IMR-90 (cell line): ENCODE data around the gene USP40. TPM values are rescaled to one million over a fixed set of nuclear protein-coding genes. Genes with fewer than 3 reads are reported as not detected.

Source experiments
- ATAC-seq: fragments of 200-7000 bp; cut with Tn5 transposase; 2 replicates; pipeline ENCODE4 v1.9.1; 2020; ENCODE audit warnings: low read depth, mild to moderate bottlenecking, moderate library complexity
- BruUV-seq: library from RNA; stranded (reverse); fragments of 400-500 nt; replicated peaks from 2 replicates; lab custom pipeline; 2021; lab: Mats Ljungman, UMichigan
- CTCF ChIA-PET: fragments of 300-600 bp; formaldehyde crosslinking; extraction: SDS; loops from one replicate; lab custom pipeline; 2021; ENCODE audit warnings: antibody characterized with exemption; lab: Yijun Ruan, JAX
- POLR2A ChIA-PET: fragments of 300-600 bp; sonication (Branson Sonifier 250); formaldehyde crosslinking; loops from one replicate; lab custom pipeline; 2022; ENCODE audit warnings: antibody characterized with exemption; ENCODE audit not compliant: unreplicated experiment; lab: Charles Lee
- DNase-seq: peaks from one replicate; pipeline ENCODE4 v3.0.0; 2013
- H2AFZ ChIP-seq: replicated peaks from 2 replicates; pipeline ENCODE3; 2013; ENCODE audit warnings: low read length, mild to moderate bottlenecking; ENCODE audit not compliant: poor library complexity
- H2AK5ac ChIP-seq: 2 replicates; pipeline ENCODE4 v1.6.1; 2013; ENCODE audit warnings: low read depth, low read length, inconsistent platforms
- H2AK9ac ChIP-seq: replicated peaks from 2 replicates; pipeline ENCODE3; 2013; ENCODE audit warnings: mild to moderate bottlenecking, low read depth, low read length, moderate library complexity; ENCODE audit not compliant: poor library complexity
- H2BK120ac ChIP-seq: 2 replicates; pipeline ENCODE4 v1.6.1; 2013; ENCODE audit warnings: low read depth, low read length, inconsistent platforms
- H2BK15ac ChIP-seq: 3 replicates; pipeline ENCODE4 v1.6.1; 2013; ENCODE audit warnings: low read depth, low read length, inconsistent platforms
- H2BK20ac ChIP-seq: 2 replicates; pipeline ENCODE4 v1.6.1; 2013; ENCODE audit warnings: low read depth, mild to moderate bottlenecking, inconsistent platforms, low read length, moderate library complexity
- H2BK5ac ChIP-seq: 2 replicates; pipeline ENCODE4 v1.6.1; 2013; ENCODE audit warnings: mild to moderate bottlenecking, low read depth, low read length, inconsistent platforms; ENCODE audit not compliant: poor library complexity, severe bottlenecking
- H3K14ac ChIP-seq: replicated peaks from 2 replicates; pipeline ENCODE4 v1.6.1; 2013; ENCODE audit warnings: low read depth, low read length, inconsistent platforms
- H3K18ac ChIP-seq: 2 replicates; pipeline ENCODE4 v1.6.1; 2013; ENCODE audit warnings: low read depth, low read length, control low read depth
- H3K23ac ChIP-seq: 2 replicates; pipeline ENCODE4 v1.6.1; 2013; ENCODE audit warnings: low read depth, low read length, inconsistent platforms
- H3K27ac ChIP-seq: 2 replicates; pipeline ENCODE4 v1.5.1; 2013; ENCODE audit warnings: mild to moderate bottlenecking, control low read depth, low read length; ENCODE audit not compliant: insufficient read depth
- H3K27me3 ChIP-seq: 2 replicates; pipeline ENCODE4 v1.6.1; 2013; ENCODE audit warnings: low read length; ENCODE audit not compliant: control insufficient read depth, insufficient read depth
- H3K36me3 ChIP-seq: 2 replicates; pipeline ENCODE4 v1.6.1; 2013; ENCODE audit warnings: low read length, mixed read lengths; ENCODE audit not compliant: control insufficient read depth, insufficient read depth
- H3K4ac ChIP-seq: 2 replicates; pipeline ENCODE4 v1.6.1; 2013; ENCODE audit warnings: low read depth, low read length, inconsistent platforms
- H3K4me1 ChIP-seq: 2 replicates; pipeline ENCODE4 v1.6.1; 2013; ENCODE audit warnings: low read length, mixed read lengths; ENCODE audit not compliant: control insufficient read depth, insufficient read depth
- H3K4me2 ChIP-seq: 2 replicates; pipeline ENCODE4 v1.6.1; 2013; ENCODE audit warnings: low read depth, mild to moderate bottlenecking, control low read depth, low read length, moderate library complexity
- H3K4me3 ChIP-seq: 2 replicates; pipeline ENCODE4 v1.5.1; 2013; ENCODE audit warnings: low read depth, mild to moderate bottlenecking, control low read depth, low read length, moderate library complexity; ENCODE audit not compliant: insufficient read depth
- H3K56ac ChIP-seq: 2 replicates; pipeline ENCODE4 v1.6.1; 2013; ENCODE audit warnings: low read length, inconsistent platforms; ENCODE audit not compliant: insufficient read depth; ENCODE audit errors: extremely low read depth
- H3K79me1 ChIP-seq, 2 experiments: 2 replicates each; pipeline ENCODE4 v1.6.1; 2013; ENCODE audit warnings: low read length in 2 of 2, inconsistent platforms in 1 of 2, low read depth in 1 of 2
- H3K9ac ChIP-seq: 2 replicates; pipeline ENCODE4 v1.6.1; 2013; ENCODE audit warnings: low read depth, low read length, control low read depth
- H3K9me1 ChIP-seq: 2 replicates; pipeline ENCODE4 v1.6.1; 2013; ENCODE audit warnings: low read length, inconsistent platforms; ENCODE audit not compliant: insufficient read depth
- H3K9me3 ChIP-seq: 2 replicates; pipeline ENCODE4 v1.6.1; 2013; ENCODE audit warnings: low read length; ENCODE audit not compliant: control insufficient read depth, insufficient read depth
- H4K20me1 ChIP-seq: 2 replicates; pipeline ENCODE4 v1.6.1; 2013; ENCODE audit warnings: low read length, inconsistent platforms; ENCODE audit not compliant: insufficient read depth
- H4K5ac ChIP-seq: 2 replicates; pipeline ENCODE4 v1.6.1; 2013; ENCODE audit warnings: mild to moderate bottlenecking, low read depth, low read length, control low read depth
- H4K8ac ChIP-seq, 2 experiments: 2 replicates each; pipeline ENCODE4 v1.6.1; 2013; ENCODE audit warnings: low read depth in 2 of 2, low read length in 2 of 2, control low read depth in 1 of 2, inconsistent platforms in 1 of 2
- H4K91ac ChIP-seq: 2 replicates; pipeline ENCODE4 v1.6.1; 2013; ENCODE audit warnings: low read depth, low read length, inconsistent platforms; ENCODE audit not compliant: insufficient read depth
- FOS ChIP-seq: fragments of 150-350 bp; IDR thresholded peaks from 2 replicates; pipeline ENCODE4 v1.6.1; 2016; ENCODE audit warnings: low read depth, low read length
- MXI1 ChIP-seq: IDR thresholded peaks from 2 replicates; pipeline ENCODE4 v1.6.1; 2012; ENCODE audit warnings: low read depth, mild to moderate bottlenecking, low read length, moderate library complexity, borderline replicate concordance
- NFE2L2 ChIP-seq: fragments of 150-350 bp; IDR thresholded peaks from 2 replicates; pipeline ENCODE4 v1.6.1; 2016; ENCODE audit warnings: low read depth, mild to moderate bottlenecking, low read length
- SMC3 ChIP-seq: fragments of 150-350 bp; IDR thresholded peaks from 2 replicates; pipeline ENCODE4 v1.6.1; 2016; ENCODE audit warnings: low read depth, mild to moderate bottlenecking, antibody characterized with exemption, low read length, moderate library complexity
- WGBS, 2 experiments: methylation state at CpG; one replicate each; pipeline versions ENCODE4 v1.1.5 to v1.1.7; 2013; ENCODE audit warnings: missing lambda C conversion rate in 2 of 2; ENCODE audit not compliant: insufficient read length in 1 of 2; ENCODE audit errors: extremely low coverage in 2 of 2; 5-methylcytosine and 5-hydroxymethylcytosine counted together
- dilution Hi-C: fragments of 300-500 bp; cut with HindIII; formaldehyde crosslinking; loops from one replicate; pipeline ENCODE4 v1.14.3; 2018; ENCODE audit warnings: low sequenced_read_pairs; ENCODE audit not compliant: unreplicated experiment
- in situ Hi-C: fragments of 300-500 bp; cut with MboI; formaldehyde crosslinking; loops from 3 replicates; pipeline ENCODE4 v1.14.3; 2019; ENCODE audit warnings: low sequenced_read_pairs, inconsistent platforms, mixed read lengths
- intact Hi-C: fragments of 100-400 bp; cut with micrococcal nuclease; formaldehyde crosslinking; loops from 2 replicates; pipeline ENCODE4 v1.10.0; 2022
- polyA plus RNA-seq, 3 experiments: library from polyadenylated mRNA; depleted of rRNA; stranded (reverse); fragments of >200 nt; gene quantifications; 2 replicates each; pipeline ENCODE4 v1.2.3, GENCODE V29; 2012; ENCODE audit warnings: low replicate concordance in 1 of 3
- total RNA-seq: library from RNA; depleted of rRNA; stranded (reverse); fragments of >200 nt; gene quantifications from 2 replicates; pipeline ENCODE4 v1.2.3, GENCODE V29; 2012
- TF ChIP-seq, protein P1 (sequence below): fragments of 150-350 bp; IDR thresholded peaks from 2 replicates; pipeline ENCODE4 v1.6.1; 2016; ENCODE audit warnings: low read depth, mild to moderate bottlenecking, low read length, moderate library complexity, borderline replicate concordance

The USP40 gene
- total and polyA plus RNA-seq, 2 of the 4 experiments (the other 2 are of a cell fraction): 30.1 to 30.8 TPM

DNA sequence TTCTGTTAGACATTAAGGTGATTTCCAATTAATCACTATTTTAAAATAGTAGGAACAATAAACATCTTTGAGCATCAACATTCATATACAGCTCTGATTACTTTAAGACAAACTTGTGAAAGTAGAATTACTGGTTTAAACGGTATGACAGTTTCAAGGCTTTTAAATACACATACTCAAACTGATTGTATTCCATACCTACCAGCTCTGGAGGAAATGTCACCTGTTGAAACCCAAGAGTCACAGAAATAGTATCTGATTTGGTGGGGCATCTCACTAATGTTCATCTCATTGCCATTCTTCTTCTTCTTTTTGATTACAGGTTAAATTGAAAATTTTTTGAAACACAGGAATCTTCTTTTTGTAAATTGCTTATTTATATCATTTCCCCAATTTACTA lies 36.2 kb downstream of the USP40 start:
- no peak overlapping the region for H3K23ac ChIP-seq
- WGBS, 2 experiments: no CpG with 5 or more reads among the region's 1 CpG
- H4K20me1 ChIP-seq: no peaks in the 10 kb centered on the region
- CTCF ChIA-PET: no interaction called here
- no peak overlapping the region for H4K91ac ChIP-seq
- H2AK5ac ChIP-seq: no peak overlapping the region
- intact Hi-C loops (no loop called here), in situ Hi-C loops (no loop called here), dilution Hi-C loops (no loop called here)
- no peak overlapping the region for H3K4me3 ChIP-seq
- H2BK15ac ChIP-seq: no peak overlapping the region
- ATAC-seq: no peak
- H3K14ac ChIP-seq: no peak overlapping the region
- no peaks in the 10 kb centered on the region for H3K9me3 ChIP-seq
- no peak overlapping the region for H2BK5ac ChIP-seq
- no peak overlapping the region for H2BK120ac ChIP-seq
- H3K9me1 ChIP-seq: peaks cover 2% of the 10 kb centered on the region; the same call in 1 of the 2 replicates
- H3K9ac ChIP-seq: no peak overlapping the region
- H3K56ac ChIP-seq: no peak overlapping the region
- H3K4ac ChIP-seq: no peak overlapping the region
- no peak overlapping the region for H2AFZ ChIP-seq
- no peak for DNase-seq
- H4K8ac ChIP-seq: no peak overlapping the region
- no peaks in the 10 kb centered on the region for H3K27me3 ChIP-seq
- no peak overlapping the region for H3K27ac ChIP-seq
- H3K4me1 ChIP-seq: no peaks in the 10 kb centered on the region
- H2BK20ac ChIP-seq: no peak overlapping the region
- H3K79me1 ChIP-seq: no peaks in the 10 kb centered on the region
- no peak overlapping the region for H3K4me2 ChIP-seq
- no peak for TF ChIP-seq FOS
- no peak for TF ChIP-seq NFE2L2
- TF ChIP-seq SMC3: no peak
- TF ChIP-seq MXI1: no peak
- TF ChIP-seq, protein P1, sequence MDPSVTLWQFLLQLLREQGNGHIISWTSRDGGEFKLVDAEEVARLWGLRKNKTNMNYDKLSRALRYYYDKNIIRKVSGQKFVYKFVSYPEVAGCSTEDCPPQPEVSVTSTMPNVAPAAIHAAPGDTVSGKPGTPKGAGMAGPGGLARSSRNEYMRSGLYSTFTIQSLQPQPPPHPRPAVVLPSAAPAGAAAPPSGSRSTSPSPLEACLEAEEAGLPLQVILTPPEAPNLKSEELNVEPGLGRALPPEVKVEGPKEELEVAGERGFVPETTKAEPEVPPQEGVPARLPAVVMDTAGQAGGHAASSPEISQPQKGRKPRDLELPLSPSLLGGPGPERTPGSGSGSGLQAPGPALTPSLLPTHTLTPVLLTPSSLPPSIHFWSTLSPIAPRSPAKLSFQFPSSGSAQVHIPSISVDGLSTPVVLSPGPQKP: no peak
- H3K36me3 ChIP-seq: peaks cover 14% of the 10 kb centered on the region
- no peak overlapping the region for H3K18ac ChIP-seq
- H2AK9ac ChIP-seq: no peak overlapping the region
- no peak overlapping the region for H4K5ac ChIP-seq
- BruUV-seq: no TSS peak
- POLR2A ChIA-PET: no interaction called here
